ENCODE data around the gene DOCK1.

The DOCK1 gene

GRCh38 chr10:127029061-127029460 lies 123.8 kb downstream of the DOCK1 start:
- Histone ChIP-seq H3K9ac (ENCODE audit: low read length) (no peak overlapping the region), H4K20me1 (ENCODE audit: insufficient read depth, low read length) (no peaks in the 10 kb centered on the region), H3K4me2 (ENCODE audit: low read depth, low read length) (no peak overlapping the region), H2AFZ (ENCODE audit: low read length) (no peak overlapping the region), H3K4me1 (ENCODE audit: low read length) (no peaks in the 10 kb centered on the region), H3K4me3 (ENCODE audit: low read length) (no peak overlapping the region), H3F3A (ENCODE audit: insufficient read depth, low read length) (no peaks in the 10 kb centered on the region), H3K9me3 (replicated peaks; ENCODE audit: insufficient read depth, low read length) (no peaks in the 10 kb centered on the region), H3K27ac (ENCODE audit: low read length) (no peak overlapping the region), H3K27me3 (replicated peaks; ENCODE audit: insufficient read depth, low read length) (no peaks in the 10 kb centered on the region), H3K9me2 (replicated peaks; ENCODE audit: insufficient read depth, low read length) (no peaks in the 10 kb centered on the region), H3K36me3 (replicated peaks; ENCODE audit: insufficient read depth, low read length) (no peaks in the 10 kb centered on the region), H3K79me2 (ENCODE audit: low read length) (no peaks in the 10 kb centered on the region)
- DNase-seq = no peak
- TF ChIP-seq EZH2 (optimal IDR thresholded peaks at IDR 0.05; ENCODE audit: low read depth, low read length) (no peak), CTCF (IDR thresholded peaks at IDR 0.05; ENCODE audit: low read length) (no peak), EZH2phosphoT487 (IDR thresholded peaks at IDR 0.05; ENCODE audit: low read length) (no peak)

DNA sequence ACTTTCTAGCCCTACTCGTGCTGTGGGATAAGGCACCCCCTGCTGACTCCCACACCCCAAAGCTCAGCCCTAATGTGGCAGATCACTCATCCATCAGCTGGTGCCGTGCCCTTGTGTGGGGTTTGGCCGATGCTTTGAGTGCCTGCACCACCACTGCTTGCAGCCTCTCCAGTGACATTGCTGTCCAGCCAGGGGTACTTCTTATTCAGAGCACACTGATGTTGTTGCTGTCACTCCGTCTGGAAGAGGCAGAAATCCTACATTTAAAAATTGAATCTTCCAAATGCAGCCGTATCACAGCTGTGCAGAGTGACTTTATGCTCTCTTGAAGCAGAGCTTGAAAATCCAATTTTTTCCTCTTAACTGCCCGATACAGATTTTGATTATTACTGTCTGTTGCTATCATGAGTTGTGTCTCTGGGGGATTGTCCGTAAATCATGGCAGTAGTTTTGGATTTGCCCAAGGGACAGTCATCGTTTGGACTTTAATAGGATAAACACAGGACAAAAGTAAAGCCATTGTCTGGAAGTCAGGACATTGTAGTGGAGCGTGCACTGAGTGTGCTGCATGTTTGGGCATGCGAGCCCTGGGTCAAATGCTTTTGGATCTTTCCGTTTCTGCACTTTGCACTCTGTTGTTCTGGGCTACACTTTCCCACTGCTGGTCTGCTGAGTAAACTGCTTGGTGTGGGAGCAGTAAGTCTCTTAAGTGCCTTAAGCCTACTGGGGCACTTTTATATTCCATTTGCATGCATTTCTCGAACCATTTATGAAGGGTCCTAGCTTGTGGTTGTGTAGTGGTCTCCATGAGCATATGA lies 128.2 kb downstream of the DOCK1 start:
- H3K27ac ChIP-seq (ENCODE audit: low read length) = no peak overlapping the region
- no peak overlapping the region for H3K4me3 ChIP-seq (ENCODE audit: low read length)
- no peaks in the 10 kb centered on the region for H4K20me1 ChIP-seq (ENCODE audit: insufficient read depth, low read length)
- no peaks in the 10 kb centered on the region for H3K79me2 ChIP-seq (ENCODE audit: low read length)
- no peak overlapping the region for H3K9ac ChIP-seq (ENCODE audit: low read length)
- no peak overlapping the region for H2AFZ ChIP-seq (ENCODE audit: low read length)
- H3K27me3 ChIP-seq (replicated peaks; ENCODE audit: insufficient read depth, low read length) = no peaks in the 10 kb centered on the region
- no peak overlapping the region for H3K4me2 ChIP-seq (ENCODE audit: low read depth, low read length)
- no peaks in the 10 kb centered on the region for H3K4me1 ChIP-seq (ENCODE audit: low read length)
- H3K9me2 ChIP-seq (replicated peaks; ENCODE audit: insufficient read depth, low read length) = no peaks in the 10 kb centered on the region
- H3K36me3 ChIP-seq (replicated peaks; ENCODE audit: insufficient read depth, low read length) = no peaks in the 10 kb centered on the region
- H3F3A ChIP-seq (ENCODE audit: insufficient read depth, low read length) = no peaks in the 10 kb centered on the region
- TF ChIP-seq EZH2phosphoT487 (IDR thresholded peaks at IDR 0.05; ENCODE audit: low read length) (no peak), EZH2 (optimal IDR thresholded peaks at IDR 0.05; ENCODE audit: low read depth, low read length) (no peak), CTCF (IDR thresholded peaks at IDR 0.05; ENCODE audit: low read length) (no peak)
- DNase-seq = no peak
- H3K9me3 ChIP-seq (replicated peaks; ENCODE audit: insufficient read depth, low read length) = no peaks in the 10 kb centered on the region

DNA sequence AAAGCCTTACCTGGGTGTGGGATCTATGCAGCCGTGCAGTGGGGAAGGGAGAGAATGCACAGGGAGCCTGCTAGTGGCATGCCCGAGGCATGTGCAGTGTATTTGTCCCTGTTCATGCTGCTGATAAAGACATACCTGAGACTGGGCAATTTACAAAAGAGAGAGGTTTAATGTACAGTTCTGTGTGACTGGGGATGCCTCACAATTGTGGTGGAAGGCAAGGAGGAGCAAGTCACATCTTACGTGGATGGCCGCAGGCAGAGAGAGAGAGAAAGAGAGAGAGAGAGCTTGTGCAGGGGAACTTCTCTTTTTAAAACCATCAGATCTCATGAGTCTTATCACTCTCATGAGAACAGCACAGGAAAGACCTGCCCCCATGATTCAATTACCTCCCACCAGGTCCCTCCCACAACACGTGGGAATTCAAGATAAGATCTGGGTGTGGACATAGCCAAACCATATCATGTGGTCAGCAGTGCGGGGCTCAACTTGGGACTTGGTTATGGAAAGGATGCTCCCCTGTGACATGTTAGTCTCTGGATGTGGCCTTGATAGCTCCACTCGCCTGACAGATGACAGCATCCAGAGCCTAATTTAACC lies 128.9 kb downstream of the DOCK1 start:
- Histone ChIP-seq H3K4me2 (ENCODE audit: low read depth, low read length) (no peak overlapping the region), H3K36me3 (replicated peaks; ENCODE audit: insufficient read depth, low read length) (no peaks in the 10 kb centered on the region), H3K79me2 (ENCODE audit: low read length) (no peaks in the 10 kb centered on the region), H3K9ac (ENCODE audit: low read length) (no peak overlapping the region), H3K9me2 (replicated peaks; ENCODE audit: insufficient read depth, low read length) (no peaks in the 10 kb centered on the region), H4K20me1 (ENCODE audit: insufficient read depth, low read length) (no peaks in the 10 kb centered on the region), H3F3A (ENCODE audit: insufficient read depth, low read length) (no peaks in the 10 kb centered on the region), H3K4me1 (ENCODE audit: low read length) (no peaks in the 10 kb centered on the region), H3K27ac (ENCODE audit: low read length) (no peak overlapping the region), H3K9me3 (replicated peaks; ENCODE audit: insufficient read depth, low read length) (no peaks in the 10 kb centered on the region), H2AFZ (ENCODE audit: low read length) (no peak overlapping the region), H3K4me3 (ENCODE audit: low read length) (no peak overlapping the region), H3K27me3 (replicated peaks; ENCODE audit: insufficient read depth, low read length) (no peaks in the 10 kb centered on the region)
- DNase-seq = no peak
- TF ChIP-seq EZH2 (optimal IDR thresholded peaks at IDR 0.05; ENCODE audit: low read depth, low read length) = no peak
- TF ChIP-seq EZH2phosphoT487 (IDR thresholded peaks at IDR 0.05; ENCODE audit: low read length) = no peak
- no peak for TF ChIP-seq CTCF (IDR thresholded peaks at IDR 0.05; ENCODE audit: low read length)

Data from MM.1S (cell line).